ENCODE measurements around the gene ADAP1.

ADAP1 gene

DNA sequence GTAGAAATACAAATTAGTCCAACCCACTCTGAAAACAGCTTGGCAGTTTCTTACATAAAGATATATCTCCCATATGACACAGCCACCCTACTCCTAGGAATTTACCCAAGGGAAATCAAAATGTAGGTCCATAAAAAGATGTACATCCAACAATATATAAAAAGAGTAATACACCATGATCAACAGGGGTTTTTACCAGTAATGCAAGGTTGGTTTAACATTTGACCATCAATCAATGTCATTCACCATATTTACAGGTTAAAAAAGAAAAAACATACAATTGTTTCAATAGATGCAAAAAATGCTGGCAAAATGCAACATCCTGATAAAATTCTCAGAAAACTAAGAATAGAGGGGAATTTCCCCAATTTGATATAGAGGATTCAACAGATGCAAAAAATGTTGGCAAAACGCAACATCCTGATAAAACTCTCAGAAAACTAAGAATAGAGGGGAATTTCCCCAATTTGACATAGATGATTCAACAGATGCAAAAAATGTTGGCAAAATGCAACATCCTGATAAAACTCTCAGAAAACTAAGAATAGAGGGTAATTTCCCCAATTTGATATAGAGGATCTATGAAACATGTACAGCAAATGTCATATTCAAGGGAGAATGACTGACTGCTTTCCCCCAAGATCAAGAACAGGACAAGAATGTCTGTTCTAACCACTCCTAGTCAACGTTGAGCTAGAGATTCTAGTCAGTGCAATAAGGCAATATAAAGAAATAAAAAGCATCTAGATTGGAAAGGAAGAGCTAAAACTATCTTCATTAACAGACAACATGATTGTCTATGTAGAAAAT, 13.7 kb downstream of the ADAP1 start:
- no peak for TF ChIP-seq SPI1 (IDR thresholded peaks at IDR 0.05; ENCODE audit: borderline replicate concordance, low read depth)
- Histone ChIP-seq H3K27ac (replicated peaks) (no peak overlapping the region), H3K27me3 (ENCODE audit: insufficient read depth, poor library complexity, severe bottlenecking) (no peaks in the 10 kb centered on the region), H3K4me3 (replicated peaks; ENCODE audit: insufficient read depth, low read length) (no peak overlapping the region)
- no peak for DNase-seq (ENCODE audit: low read depth in 1 of 2, low spot score in 1 of 2)

DNA sequence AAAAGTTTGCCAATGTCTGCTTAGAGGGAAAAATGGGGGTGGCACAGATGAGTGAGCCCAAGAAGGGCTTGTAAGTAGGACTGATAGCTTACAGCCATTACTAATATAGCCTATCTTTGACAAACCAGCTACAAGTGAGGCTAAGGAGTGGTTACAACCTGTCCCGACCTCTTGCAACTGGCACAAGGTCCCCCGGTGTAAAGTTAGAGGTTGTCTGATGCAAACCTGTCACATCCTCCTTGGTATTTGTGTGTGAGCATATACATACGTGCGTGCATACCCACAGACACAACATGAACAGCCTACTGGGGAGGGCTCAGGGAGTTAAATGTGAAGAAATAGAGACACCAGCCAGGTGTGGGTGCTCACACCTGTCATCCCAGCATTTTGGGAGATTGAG, 14.6 kb downstream of the ADAP1 start:
- Histone ChIP-seq H3K27ac (replicated peaks) (no peak overlapping the region), H3K27me3 (ENCODE audit: insufficient read depth, poor library complexity, severe bottlenecking) (no peaks in the 10 kb centered on the region), H3K4me3 (replicated peaks; ENCODE audit: insufficient read depth, low read length) (no peak overlapping the region)
- TF ChIP-seq, protein P1, sequence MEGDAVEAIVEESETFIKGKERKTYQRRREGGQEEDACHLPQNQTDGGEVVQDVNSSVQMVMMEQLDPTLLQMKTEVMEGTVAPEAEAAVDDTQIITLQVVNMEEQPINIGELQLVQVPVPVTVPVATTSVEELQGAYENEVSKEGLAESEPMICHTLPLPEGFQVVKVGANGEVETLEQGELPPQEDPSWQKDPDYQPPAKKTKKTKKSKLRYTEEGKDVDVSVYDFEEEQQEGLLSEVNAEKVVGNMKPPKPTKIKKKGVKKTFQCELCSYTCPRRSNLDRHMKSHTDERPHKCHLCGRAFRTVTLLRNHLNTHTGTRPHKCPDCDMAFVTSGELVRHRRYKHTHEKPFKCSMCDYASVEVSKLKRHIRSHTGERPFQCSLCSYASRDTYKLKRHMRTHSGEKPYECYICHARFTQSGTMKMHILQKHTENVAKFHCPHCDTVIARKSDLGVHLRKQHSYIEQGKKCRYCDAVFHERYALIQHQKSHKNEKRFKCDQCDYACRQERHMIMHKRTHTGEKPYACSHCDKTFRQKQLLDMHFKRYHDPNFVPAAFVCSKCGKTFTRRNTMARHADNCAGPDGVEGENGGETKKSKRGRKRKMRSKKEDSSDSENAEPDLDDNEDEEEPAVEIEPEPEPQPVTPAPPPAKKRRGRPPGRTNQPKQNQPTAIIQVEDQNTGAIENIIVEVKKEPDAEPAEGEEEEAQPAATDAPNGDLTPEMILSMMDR (IDR thresholded peaks at IDR 0.05; ENCODE audit: insufficient read depth, low read length) = no peak
- TF ChIP-seq GABPA (IDR thresholded peaks at IDR 0.05; ENCODE audit: low read depth) (no peak), SPI1 (IDR thresholded peaks at IDR 0.05; ENCODE audit: borderline replicate concordance, low read depth) (no peak), POLR2AphosphoS5 (IDR thresholded peaks at IDR 0.05; ENCODE audit: low read depth) (no peak)
- TF ChIP-seq, protein P2, sequence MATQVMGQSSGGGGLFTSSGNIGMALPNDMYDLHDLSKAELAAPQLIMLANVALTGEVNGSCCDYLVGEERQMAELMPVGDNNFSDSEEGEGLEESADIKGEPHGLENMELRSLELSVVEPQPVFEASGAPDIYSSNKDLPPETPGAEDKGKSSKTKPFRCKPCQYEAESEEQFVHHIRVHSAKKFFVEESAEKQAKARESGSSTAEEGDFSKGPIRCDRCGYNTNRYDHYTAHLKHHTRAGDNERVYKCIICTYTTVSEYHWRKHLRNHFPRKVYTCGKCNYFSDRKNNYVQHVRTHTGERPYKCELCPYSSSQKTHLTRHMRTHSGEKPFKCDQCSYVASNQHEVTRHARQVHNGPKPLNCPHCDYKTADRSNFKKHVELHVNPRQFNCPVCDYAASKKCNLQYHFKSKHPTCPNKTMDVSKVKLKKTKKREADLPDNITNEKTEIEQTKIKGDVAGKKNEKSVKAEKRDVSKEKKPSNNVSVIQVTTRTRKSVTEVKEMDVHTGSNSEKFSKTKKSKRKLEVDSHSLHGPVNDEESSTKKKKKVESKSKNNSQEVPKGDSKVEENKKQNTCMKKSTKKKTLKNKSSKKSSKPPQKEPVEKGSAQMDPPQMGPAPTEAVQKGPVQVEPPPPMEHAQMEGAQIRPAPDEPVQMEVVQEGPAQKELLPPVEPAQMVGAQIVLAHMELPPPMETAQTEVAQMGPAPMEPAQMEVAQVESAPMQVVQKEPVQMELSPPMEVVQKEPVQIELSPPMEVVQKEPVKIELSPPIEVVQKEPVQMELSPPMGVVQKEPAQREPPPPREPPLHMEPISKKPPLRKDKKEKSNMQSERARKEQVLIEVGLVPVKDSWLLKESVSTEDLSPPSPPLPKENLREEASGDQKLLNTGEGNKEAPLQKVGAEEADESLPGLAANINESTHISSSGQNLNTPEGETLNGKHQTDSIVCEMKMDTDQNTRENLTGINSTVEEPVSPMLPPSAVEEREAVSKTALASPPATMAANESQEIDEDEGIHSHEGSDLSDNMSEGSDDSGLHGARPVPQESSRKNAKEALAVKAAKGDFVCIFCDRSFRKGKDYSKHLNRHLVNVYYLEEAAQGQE (IDR thresholded peaks at IDR 0.05; ENCODE audit: insufficient replicate concordance, low read depth) = no peak
- DNase-seq (ENCODE audit: low read depth in 1 of 2, low spot score in 1 of 2) = no peak

DNA sequence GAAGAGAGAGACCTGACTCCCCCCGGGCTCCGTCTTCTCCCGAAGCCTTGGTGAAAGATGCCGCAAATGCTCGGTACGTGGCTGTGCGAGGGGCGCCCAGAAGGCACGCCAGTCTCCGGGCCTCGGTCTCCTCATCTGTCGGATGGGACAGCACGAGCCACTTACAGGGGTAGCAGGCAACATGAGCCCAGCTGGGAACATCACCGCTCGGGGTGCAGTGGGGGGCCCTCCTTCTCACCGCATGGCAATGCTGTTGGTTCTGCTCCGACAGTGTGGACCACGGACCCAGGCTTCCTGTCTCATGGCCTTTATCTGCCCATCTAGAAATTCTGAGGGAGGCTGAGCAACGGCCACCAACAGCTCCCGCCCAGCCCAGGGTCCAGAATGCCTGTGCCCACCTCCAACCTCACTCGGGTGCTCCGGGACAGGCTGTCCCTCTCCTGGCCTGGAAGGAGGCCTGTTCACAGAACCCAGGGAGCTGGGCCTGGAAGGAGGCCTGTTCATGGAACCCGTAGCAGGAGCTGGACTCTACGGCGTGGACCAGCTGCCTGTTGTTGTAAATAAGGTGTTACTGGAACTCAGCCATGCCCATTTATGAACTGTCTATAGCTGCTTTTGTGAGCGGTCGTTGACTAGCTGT, 15.8 kb downstream of the ADAP1 start:
- no peak overlapping the region for H3K27ac ChIP-seq (replicated peaks)
- DNase-seq (ENCODE audit: low read depth in 1 of 2, low spot score in 1 of 2) = no peak
- no peak for TF ChIP-seq GABPA (IDR thresholded peaks at IDR 0.05; ENCODE audit: low read depth)
- H3K27me3 ChIP-seq (ENCODE audit: insufficient read depth, poor library complexity, severe bottlenecking) = no peaks in the 10 kb centered on the region
- H3K4me3 ChIP-seq (replicated peaks; ENCODE audit: insufficient read depth, low read length) = no peak overlapping the region

DNA sequence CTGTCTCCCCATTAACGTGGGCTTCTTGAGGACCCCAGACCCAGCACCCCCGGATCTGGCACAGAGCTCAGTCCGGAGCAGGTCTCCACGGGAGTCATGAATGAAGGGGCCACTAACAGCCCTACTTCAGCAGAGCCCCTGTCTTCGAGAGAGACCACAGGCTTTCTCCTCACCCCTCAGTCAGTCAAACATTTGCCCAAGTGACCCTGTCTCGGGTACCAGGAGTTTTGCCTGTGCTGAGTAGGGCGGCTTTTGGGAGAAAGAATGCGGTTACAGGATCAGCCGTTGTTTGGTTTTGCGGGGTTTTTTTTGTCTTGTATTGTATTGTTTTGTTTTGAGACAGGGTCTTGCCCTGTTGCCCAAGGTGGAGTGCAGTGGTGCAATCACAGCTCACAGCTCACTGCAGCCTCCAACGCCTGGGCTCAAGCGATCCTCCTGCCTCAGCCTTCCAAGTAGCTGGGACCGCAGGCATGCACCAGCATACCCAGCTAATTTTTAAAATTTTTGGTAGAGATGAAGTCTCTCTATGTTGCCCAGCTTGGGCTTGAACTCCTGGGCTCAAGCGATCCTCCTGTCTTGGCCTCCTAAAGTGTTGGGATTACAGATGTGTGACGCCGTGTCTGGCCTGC, 16.5 kb downstream of the ADAP1 start:
- DNase-seq (ENCODE audit: low read depth in 1 of 2, low spot score in 1 of 2) = no peak
- TF ChIP-seq GABPA (IDR thresholded peaks at IDR 0.05; ENCODE audit: low read depth) (no peak), SPI1 (IDR thresholded peaks at IDR 0.05; ENCODE audit: borderline replicate concordance, low read depth) (no peak), POLR2AphosphoS5 (IDR thresholded peaks at IDR 0.05; ENCODE audit: low read depth) (no peak)
- TF ChIP-seq, protein P2 (IDR thresholded peaks at IDR 0.05; ENCODE audit: insufficient replicate concordance, low read depth) = no peak
- TF ChIP-seq, protein P1 (IDR thresholded peaks at IDR 0.05; ENCODE audit: insufficient read depth, low read length) = no peak
- Histone ChIP-seq H3K4me3 (replicated peaks; ENCODE audit: insufficient read depth, low read length) (no peak overlapping the region), H3K27me3 (ENCODE audit: insufficient read depth, poor library complexity, severe bottlenecking) (no peaks in the 10 kb centered on the region), H3K27ac (replicated peaks) (no peak overlapping the region)
